Activated T-cell treated with anti-CD3 and anti-CD28 coated beads, Interleukin-2, amount 50 U/mL, for 1 hour (primary cell): ENCODE measurements around the gene BTBD9.
"Not testable (repeated sequence)": the region's sequence is repeated elsewhere in the genome, so short reads cannot be mapped to it uniquely, and the experiment has no call there.

Experiments
- DNase-seq: peaks from one replicate; pipeline ENCODE4 v3.0.0-alpha.2; 2020

The BTBD9 gene

DNA sequence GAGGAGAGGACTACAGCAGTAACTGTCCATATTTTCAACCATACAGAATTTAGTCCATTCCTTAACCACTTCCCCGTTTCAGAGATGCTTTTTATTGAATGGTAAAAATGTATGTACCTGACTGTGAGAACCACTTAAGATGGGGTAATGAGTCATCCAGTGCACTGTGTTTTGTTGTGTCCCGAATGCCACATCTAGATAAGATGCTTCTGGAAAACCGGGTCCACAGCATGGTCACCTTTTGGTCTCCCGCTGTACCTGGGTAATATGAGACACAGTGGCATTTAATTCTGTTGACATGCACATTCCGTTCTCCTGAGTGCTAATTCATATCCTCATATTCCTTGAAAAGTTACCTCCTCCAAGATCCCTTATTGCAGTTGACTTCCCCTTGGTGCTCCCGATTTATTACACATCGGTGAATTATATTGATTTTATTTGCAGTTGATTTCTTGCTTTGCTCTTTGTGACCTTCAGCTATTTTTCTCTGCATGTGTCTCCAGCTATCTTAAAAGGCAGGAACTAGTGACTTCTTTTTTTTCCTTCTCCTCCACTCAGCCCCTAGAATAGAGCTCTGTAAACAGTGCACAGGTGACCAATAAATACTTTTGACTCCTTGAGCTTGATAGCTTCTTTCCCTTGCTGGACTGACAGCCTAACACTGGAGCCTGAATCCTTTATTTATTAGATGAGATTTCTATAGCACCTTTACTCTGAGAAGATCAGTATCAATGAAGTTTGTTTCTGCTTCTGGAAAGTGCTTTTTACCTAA lies 505.6 kb downstream of the BTBD9 start:
- DNase-seq, result no peak

DNA sequence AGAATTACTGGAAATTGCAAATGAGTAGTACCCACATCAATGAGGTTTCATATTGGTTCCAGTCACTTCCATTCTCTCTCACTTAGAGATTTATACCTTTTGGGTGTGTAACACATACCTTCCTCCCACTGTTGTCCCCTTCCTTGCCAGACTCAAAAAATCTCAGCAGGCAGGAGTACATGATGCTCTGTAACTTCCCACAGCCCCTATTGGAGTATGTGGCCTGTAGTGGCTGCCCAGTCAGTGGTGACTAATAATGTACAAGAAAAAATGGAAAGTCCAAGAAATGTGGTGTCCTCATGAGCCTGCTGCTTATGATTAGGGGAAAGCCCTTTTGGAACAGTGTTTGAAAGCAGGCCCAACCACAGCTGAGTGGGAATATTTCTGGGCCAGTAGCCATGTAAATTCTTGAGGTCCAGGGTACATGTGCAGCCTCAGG lies 508.2 kb downstream of the BTBD9 start:
- DNase-seq, result no peak

- DNase-seq, result no peak
Measured at GRCh38 chr6:38127284-38127683, 512.4 kb downstream of the BTBD9 start.

DNA sequence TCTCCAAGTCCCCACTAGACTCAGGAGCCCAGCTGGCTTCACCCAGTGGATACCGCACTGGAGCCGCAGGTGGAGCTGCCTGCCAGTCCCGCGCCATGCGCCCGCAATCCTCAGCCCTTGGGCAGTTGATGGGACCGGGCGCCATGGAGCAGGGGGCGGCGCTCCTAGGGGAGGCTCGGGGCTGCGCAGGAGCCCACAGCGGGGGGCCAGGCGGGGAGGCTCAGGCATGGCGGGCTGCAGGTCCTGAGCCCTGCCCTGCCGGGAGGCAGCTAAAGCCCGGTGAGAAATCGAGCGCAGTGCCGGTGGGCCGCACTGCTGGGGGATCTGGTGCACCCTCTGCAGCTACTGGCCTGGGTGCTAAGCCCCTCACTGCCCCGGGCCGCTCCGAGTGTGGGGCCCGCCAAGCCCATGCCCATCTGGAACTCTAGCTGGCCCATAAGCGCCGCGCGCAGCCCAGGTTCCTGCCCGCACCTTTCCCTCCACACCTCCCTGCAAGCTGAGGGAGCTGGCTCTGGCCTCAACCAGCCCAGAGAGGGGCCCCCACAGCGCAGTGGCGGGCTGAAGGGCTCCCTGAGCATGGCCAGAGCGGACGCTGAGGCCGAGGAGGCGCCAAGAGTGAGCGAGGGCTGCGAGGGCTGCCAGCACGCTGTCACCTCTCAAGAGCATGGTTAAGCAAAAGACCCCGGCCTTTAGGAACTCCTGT lies 515.4 kb downstream of the BTBD9 start:
- not testable (repeated sequence) for DNase-seq

DNA sequence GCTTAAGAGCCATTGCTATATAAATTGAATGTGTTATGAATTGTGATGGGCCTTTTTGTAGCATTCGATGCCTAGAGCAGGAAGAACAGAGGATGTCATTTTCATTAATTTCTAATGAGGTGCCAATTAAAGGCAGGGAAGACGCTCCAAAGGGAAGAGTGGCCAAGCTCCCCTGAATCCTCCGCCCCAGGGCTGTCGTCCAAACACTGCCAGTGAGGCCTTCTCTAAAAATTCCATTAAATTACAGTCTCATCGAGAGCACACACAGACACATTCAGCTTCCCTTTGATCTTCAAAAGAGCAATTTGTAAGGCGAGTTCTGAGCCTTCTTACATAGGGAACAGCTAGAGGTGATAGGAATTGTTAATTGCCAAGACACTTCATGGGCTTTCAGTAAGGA lies 520.2 kb downstream of the BTBD9 start:
- no peak for DNase-seq

DNA sequence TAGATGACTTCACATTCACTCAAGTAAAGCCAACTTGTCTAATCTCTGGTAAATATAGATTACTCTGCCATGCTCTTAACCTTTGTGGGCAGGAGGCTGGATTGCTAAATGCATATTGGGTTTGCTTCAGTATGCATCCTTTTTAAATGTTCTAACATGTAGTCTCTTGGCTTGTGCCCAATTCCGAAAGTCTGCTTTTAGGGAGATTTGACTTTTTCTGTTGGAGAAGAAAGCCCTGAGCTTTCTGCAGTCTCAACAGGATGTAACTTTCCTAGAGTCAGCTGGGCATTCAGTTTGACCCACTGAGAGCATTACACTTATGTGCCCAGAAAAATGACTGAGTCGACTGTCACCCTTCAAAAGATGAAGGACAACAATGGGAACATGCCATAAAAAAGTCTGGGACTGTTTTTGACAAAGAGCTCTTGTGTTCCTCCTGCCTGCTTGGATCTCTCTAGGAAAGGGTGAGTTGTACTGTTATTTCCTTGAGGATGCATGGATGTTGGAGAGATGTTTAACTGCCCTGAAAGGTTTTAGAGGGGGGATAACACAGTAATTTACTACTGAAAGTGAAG lies 520.9 kb downstream of the BTBD9 start:
- no peak for DNase-seq
